Measurements from ENCODE around the gene PPM1N.

GRCh38 chr19:45547211-45547770 is 49.0 kb downstream of the PPM1N start:
- no peak for TF ChIP-seq EZH2 (IDR thresholded peaks at IDR 0.05; ENCODE audit: low read length, unreplicated experiment)
- TF ChIP-seq, protein P1, sequence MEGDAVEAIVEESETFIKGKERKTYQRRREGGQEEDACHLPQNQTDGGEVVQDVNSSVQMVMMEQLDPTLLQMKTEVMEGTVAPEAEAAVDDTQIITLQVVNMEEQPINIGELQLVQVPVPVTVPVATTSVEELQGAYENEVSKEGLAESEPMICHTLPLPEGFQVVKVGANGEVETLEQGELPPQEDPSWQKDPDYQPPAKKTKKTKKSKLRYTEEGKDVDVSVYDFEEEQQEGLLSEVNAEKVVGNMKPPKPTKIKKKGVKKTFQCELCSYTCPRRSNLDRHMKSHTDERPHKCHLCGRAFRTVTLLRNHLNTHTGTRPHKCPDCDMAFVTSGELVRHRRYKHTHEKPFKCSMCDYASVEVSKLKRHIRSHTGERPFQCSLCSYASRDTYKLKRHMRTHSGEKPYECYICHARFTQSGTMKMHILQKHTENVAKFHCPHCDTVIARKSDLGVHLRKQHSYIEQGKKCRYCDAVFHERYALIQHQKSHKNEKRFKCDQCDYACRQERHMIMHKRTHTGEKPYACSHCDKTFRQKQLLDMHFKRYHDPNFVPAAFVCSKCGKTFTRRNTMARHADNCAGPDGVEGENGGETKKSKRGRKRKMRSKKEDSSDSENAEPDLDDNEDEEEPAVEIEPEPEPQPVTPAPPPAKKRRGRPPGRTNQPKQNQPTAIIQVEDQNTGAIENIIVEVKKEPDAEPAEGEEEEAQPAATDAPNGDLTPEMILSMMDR (conservative IDR thresholded peaks at IDR 0.05; ENCODE audit: low read depth, low read length) = no peak

Data from PC-3 (cell line).